ENCODE measurements around the gene SEMA3C.

SEMA3C gene

GRCh38 chr7:80735330-80735729 is 183.5 kb downstream of the SEMA3C start:
- no peak overlapping the region for H3K9ac ChIP-seq (ENCODE audit: low read depth, low read length)
- H3K27ac ChIP-seq (ENCODE audit: low read length), result no peak overlapping the region

DNA sequence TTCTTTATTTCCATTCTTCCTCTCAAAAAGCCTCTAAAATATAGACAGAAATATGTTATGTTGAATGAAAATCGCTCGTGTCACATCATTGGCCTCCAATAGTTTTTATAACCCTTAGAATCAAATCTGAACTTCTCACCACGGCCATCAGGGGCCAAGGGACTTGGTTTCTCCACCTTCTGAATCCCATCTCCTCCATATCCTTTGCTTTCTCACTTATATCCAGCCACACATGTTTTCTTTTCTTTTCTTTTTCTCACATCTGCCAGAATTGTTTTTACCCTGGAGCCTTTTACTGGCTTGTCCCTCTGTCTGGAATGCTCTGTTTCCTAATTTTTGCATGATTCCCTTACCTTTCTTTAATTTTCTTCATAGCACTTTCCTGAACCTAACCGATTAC is 184.8 kb downstream of the SEMA3C start:
- no peak overlapping the region for H3K27ac ChIP-seq (ENCODE audit: low read length)
- no peaks in the 10 kb centered on the region for H3K79me2 ChIP-seq (ENCODE audit: insufficient read depth, low read length)
- H3K4me1 ChIP-seq (ENCODE audit: insufficient read depth, low read length), result no peaks in the 10 kb centered on the region
- no peak for DNase-seq
- H3K9me3 ChIP-seq (ENCODE audit: insufficient read depth, low read length, severe bottlenecking), result no peaks in the 10 kb centered on the region
- ATAC-seq (ENCODE audit: insufficient read depth, low read depth), result no peak
- H2AFZ ChIP-seq (ENCODE audit: low read depth, low read length), result no peak overlapping the region
- TF ChIP-seq, protein P1, sequence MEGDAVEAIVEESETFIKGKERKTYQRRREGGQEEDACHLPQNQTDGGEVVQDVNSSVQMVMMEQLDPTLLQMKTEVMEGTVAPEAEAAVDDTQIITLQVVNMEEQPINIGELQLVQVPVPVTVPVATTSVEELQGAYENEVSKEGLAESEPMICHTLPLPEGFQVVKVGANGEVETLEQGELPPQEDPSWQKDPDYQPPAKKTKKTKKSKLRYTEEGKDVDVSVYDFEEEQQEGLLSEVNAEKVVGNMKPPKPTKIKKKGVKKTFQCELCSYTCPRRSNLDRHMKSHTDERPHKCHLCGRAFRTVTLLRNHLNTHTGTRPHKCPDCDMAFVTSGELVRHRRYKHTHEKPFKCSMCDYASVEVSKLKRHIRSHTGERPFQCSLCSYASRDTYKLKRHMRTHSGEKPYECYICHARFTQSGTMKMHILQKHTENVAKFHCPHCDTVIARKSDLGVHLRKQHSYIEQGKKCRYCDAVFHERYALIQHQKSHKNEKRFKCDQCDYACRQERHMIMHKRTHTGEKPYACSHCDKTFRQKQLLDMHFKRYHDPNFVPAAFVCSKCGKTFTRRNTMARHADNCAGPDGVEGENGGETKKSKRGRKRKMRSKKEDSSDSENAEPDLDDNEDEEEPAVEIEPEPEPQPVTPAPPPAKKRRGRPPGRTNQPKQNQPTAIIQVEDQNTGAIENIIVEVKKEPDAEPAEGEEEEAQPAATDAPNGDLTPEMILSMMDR (IDR thresholded peaks at IDR 0.05; ENCODE audit: borderline replicate concordance, extremely low read depth, low read length, poor library complexity, severe bottlenecking), result no peak
- no peak for TF ChIP-seq EZH2 (IDR thresholded peaks at IDR 0.05; ENCODE audit: borderline replicate concordance, low read depth, low read length, severe bottlenecking)
- no peak overlapping the region for H3K4me2 ChIP-seq (ENCODE audit: insufficient read depth, low read length)
- H3K4me3 ChIP-seq (ENCODE audit: low read depth in 1 of 2, low read length in 2 of 2), result no peak overlapping the region
- H4K20me1 ChIP-seq (ENCODE audit: insufficient read depth, low read length), result no peaks in the 10 kb centered on the region
- H3K9ac ChIP-seq (ENCODE audit: low read depth, low read length), result no peak overlapping the region
- no peaks in the 10 kb centered on the region for H3K27me3 ChIP-seq (ENCODE audit: insufficient read depth, low read length, poor library complexity)
- H3K36me3 ChIP-seq (ENCODE audit: insufficient read depth, low read length), result no peaks in the 10 kb centered on the region

More at GRCh38 chr7:80735330-80735729, 183.5 kb downstream of the SEMA3C start:
- no peaks in the 10 kb centered on the region for H3K4me1 ChIP-seq (ENCODE audit: insufficient read depth, low read length)
- H3K4me2 ChIP-seq (ENCODE audit: insufficient read depth, low read length), result no peak overlapping the region
- H3K36me3 ChIP-seq (ENCODE audit: insufficient read depth, low read length), result no peaks in the 10 kb centered on the region
- H3K4me3 ChIP-seq (ENCODE audit: low read depth in 1 of 2, low read length in 2 of 2), result no peak overlapping the region
- DNase-seq (no peak), ATAC-seq (ENCODE audit: insufficient read depth, low read depth) (no peak)
- no peak overlapping the region for H2AFZ ChIP-seq (ENCODE audit: low read depth, low read length)
- H4K20me1 ChIP-seq (ENCODE audit: insufficient read depth, low read length), result no peaks in the 10 kb centered on the region
- no peaks in the 10 kb centered on the region for H3K27me3 ChIP-seq (ENCODE audit: insufficient read depth, low read length, poor library complexity)
- TF ChIP-seq, protein P1 (IDR thresholded peaks at IDR 0.05; ENCODE audit: borderline replicate concordance, extremely low read depth, low read length, poor library complexity, severe bottlenecking), result no peak
- H3K79me2 ChIP-seq (ENCODE audit: insufficient read depth, low read length), result no peaks in the 10 kb centered on the region
- no peaks in the 10 kb centered on the region for H3K9me3 ChIP-seq (ENCODE audit: insufficient read depth, low read length, severe bottlenecking)

GRCh38 chr7:80733333-80733915 is 185.4 kb downstream of the SEMA3C start:
- H3K9ac ChIP-seq (ENCODE audit: low read depth, low read length), result no peak overlapping the region
- H3K36me3 ChIP-seq (ENCODE audit: insufficient read depth, low read length), result no peaks in the 10 kb centered on the region
- H2AFZ ChIP-seq (ENCODE audit: low read depth, low read length), result no peak overlapping the region
- TF ChIP-seq, protein P1 (IDR thresholded peaks at IDR 0.05; ENCODE audit: borderline replicate concordance, extremely low read depth, low read length, poor library complexity, severe bottlenecking), result no peak
- TF ChIP-seq EZH2 (IDR thresholded peaks at IDR 0.05; ENCODE audit: borderline replicate concordance, low read depth, low read length, severe bottlenecking), result no peak
- no peaks in the 10 kb centered on the region for H3K79me2 ChIP-seq (ENCODE audit: insufficient read depth, low read length)
- H3K4me3 ChIP-seq (ENCODE audit: low read depth in 1 of 2, low read length in 2 of 2), result no peak overlapping the region
- H3K4me2 ChIP-seq (ENCODE audit: insufficient read depth, low read length), result no peak overlapping the region
- no peaks in the 10 kb centered on the region for H3K27me3 ChIP-seq (ENCODE audit: insufficient read depth, low read length, poor library complexity)
- no peaks in the 10 kb centered on the region for H4K20me1 ChIP-seq (ENCODE audit: insufficient read depth, low read length)
- DNase-seq (no peak), ATAC-seq (ENCODE audit: insufficient read depth, low read depth) (no peak)
- H3K4me1 ChIP-seq (ENCODE audit: insufficient read depth, low read length), result no peaks in the 10 kb centered on the region
- H3K9me3 ChIP-seq (ENCODE audit: insufficient read depth, low read length, severe bottlenecking), result no peaks in the 10 kb centered on the region
- no peak overlapping the region for H3K27ac ChIP-seq (ENCODE audit: low read length)

- H3K36me3 ChIP-seq (ENCODE audit: insufficient read depth, low read length), result no peaks in the 10 kb centered on the region
- H3K4me1 ChIP-seq (ENCODE audit: insufficient read depth, low read length), result no peaks in the 10 kb centered on the region
- H4K20me1 ChIP-seq (ENCODE audit: insufficient read depth, low read length), result no peaks in the 10 kb centered on the region
- H3K9me3 ChIP-seq (ENCODE audit: insufficient read depth, low read length, severe bottlenecking), result no peaks in the 10 kb centered on the region
- TF ChIP-seq, protein P1 (IDR thresholded peaks at IDR 0.05; ENCODE audit: borderline replicate concordance, extremely low read depth, low read length, poor library complexity, severe bottlenecking), result peak; percentile 20
- no peak for TF ChIP-seq EZH2 (IDR thresholded peaks at IDR 0.05; ENCODE audit: borderline replicate concordance, low read depth, low read length, severe bottlenecking)
- DNase-seq (no peak), ATAC-seq (ENCODE audit: insufficient read depth, low read depth) (no peak)
- no peaks in the 10 kb centered on the region for H3K79me2 ChIP-seq (ENCODE audit: insufficient read depth, low read length)
- H2AFZ ChIP-seq (ENCODE audit: low read depth, low read length), result no peak overlapping the region
- no peak overlapping the region for H3K4me2 ChIP-seq (ENCODE audit: insufficient read depth, low read length)
- H3K4me3 ChIP-seq (ENCODE audit: low read depth in 1 of 2, low read length in 2 of 2), result no peak overlapping the region
- no peak overlapping the region for H3K27ac ChIP-seq (ENCODE audit: low read length)
- no peaks in the 10 kb centered on the region for H3K27me3 ChIP-seq (ENCODE audit: insufficient read depth, low read length, poor library complexity)
- H3K9ac ChIP-seq (ENCODE audit: low read depth, low read length), result no peak overlapping the region
These were observed 186.2 kb downstream of the SEMA3C start for GRCh38 chr7:80732630-80733029.
